GM10266 (cell line): ENCODE data around the gene RFX3.

ENCODE experiments used
- DNase-seq: peaks from one replicate; pipeline ENCODE4 v3.0.0; 2012; ENCODE audit errors: extremely low spot score
- TF ChIP-seq, protein P1 (sequence below): IDR thresholded peaks from 2 replicates; pipeline ENCODE4 v1.5.1; 2012; ENCODE audit warnings: mild to moderate bottlenecking, low read depth; ENCODE audit not compliant: control insufficient read depth, insufficient read depth; ENCODE audit errors: missing control alignments

RFX3 gene

DNA sequence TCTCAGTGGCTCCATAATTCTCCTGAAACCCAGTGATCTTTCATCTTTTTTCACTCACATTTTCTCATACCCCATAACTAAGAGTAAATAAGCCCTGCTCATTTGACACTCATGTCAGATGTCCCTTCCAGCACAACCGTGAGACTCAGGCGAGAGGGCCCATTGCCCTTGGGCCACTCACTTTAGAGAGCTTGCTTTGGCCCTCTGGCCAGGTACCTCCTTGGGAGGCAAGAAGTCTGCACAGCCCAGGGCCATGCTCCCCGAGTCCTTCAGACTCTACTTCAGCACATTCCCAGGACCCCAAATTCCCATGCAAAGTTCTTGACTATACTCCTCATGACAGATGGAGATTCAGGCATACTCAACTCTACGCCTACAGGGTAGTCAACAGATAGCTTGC, 33.6 kb downstream of the RFX3 start:
- TF ChIP-seq, protein P1, sequence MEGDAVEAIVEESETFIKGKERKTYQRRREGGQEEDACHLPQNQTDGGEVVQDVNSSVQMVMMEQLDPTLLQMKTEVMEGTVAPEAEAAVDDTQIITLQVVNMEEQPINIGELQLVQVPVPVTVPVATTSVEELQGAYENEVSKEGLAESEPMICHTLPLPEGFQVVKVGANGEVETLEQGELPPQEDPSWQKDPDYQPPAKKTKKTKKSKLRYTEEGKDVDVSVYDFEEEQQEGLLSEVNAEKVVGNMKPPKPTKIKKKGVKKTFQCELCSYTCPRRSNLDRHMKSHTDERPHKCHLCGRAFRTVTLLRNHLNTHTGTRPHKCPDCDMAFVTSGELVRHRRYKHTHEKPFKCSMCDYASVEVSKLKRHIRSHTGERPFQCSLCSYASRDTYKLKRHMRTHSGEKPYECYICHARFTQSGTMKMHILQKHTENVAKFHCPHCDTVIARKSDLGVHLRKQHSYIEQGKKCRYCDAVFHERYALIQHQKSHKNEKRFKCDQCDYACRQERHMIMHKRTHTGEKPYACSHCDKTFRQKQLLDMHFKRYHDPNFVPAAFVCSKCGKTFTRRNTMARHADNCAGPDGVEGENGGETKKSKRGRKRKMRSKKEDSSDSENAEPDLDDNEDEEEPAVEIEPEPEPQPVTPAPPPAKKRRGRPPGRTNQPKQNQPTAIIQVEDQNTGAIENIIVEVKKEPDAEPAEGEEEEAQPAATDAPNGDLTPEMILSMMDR, result no peak
- no peak for DNase-seq

DNA sequence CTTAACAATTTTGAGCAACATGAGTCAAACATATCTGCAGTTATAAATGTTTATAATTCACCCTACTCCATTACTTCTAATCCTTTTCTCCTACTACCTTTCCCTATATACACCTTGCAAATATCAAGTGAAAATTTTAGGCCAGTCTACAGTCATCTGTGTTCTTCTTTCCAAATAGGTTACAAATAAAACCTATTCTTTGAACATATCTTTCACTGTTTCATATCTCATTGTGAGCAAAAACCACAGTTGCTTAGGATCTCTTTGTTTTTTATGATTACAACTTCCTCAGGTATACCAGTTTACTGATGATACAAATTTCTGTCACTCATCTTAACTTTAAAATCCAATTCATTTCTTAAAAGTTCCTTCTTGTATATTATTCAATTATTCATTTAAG, 34.4 kb downstream of the RFX3 start:
- no peak for DNase-seq
- TF ChIP-seq, protein P1, result no peak

DNA sequence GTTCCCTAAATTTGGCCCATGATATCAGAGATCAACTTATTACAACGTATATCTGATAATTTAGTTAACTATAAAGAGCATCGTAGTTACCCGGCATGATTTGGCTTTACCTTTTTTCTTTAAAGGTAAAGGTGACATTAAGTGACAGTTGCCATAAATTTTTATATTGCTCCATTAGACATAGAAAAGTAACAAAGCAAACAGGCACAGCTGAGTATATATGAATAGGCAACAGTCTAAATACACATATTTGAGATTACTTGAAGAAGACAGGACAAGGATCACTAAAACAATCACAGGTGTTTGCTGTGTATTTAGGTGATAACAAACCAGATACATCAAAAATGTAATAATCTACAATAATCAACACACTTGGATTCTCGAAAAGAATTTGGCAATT, 34.8 kb downstream of the RFX3 start:
- TF ChIP-seq, protein P1, result no peak

GRCh38 chr9:3482578-3482977, 43.2 kb downstream of the RFX3 start:
- TF ChIP-seq, protein P1, result no peak
- no peak for DNase-seq

More for the DNA sequence above, 34.8 kb downstream of the RFX3 start:
- DNase-seq, result no peak

DNA sequence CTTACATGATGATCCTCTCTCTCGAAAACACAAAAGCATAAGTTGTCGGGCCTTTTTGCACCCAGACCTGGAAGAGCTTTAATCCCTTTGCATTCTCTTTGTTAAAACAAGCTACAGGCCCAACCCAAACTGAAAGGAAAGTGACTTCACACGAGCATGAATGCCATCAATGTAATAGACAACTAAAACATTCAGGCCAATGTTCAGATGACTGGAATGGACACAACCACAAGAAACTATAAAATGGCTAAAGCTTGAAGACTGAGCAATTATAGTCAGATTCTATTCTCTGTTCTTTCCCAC, 45.5 kb downstream of the RFX3 start:
- TF ChIP-seq, protein P1, result no peak
- no peak for DNase-seq

GRCh38 chr9:3479514-3480352, 46.1 kb downstream of the RFX3 start:
- no peak for DNase-seq
- TF ChIP-seq, protein P1, result no peak

GRCh38 chr9:3478549-3478953, 47.2 kb downstream of the RFX3 start:
- TF ChIP-seq, protein P1, result no peak
- no peak for DNase-seq
